HTR-8/SVneo (cell line): Measurements from ENCODE around the gene TRPV5.

Source experiments
- DNase-seq: peaks from one replicate; pipeline ENCODE4 v3.0.0; 2011; ENCODE audit warnings: low spot score, mixed read lengths; ENCODE audit not compliant: insufficient read length
- FAIRE-seq: peaks from 2 replicates; lab custom pipeline; 2011; peaks lifted over from hg19 to GRCh38; lab: Jason Lieb, UNC

Gene TRPV5

DNA sequence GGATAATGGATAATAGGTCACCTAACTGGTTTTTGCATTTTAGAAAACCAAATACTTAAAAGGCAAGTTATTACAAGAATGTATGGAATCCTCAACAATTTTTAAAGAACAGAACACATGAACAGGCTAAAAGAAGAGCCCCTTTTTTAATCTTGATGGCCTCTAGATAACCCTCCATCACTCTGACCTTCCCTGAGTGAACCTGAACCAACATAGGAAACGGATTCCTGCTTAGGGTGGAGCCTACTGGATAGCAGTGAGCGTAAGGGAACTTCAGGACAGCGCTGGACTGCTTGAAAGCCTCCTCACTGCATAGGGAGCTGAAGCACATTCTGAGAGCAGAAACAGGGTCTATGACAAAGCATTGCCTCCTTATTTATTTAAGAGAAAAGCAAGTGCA, 20.5 kb downstream of the TRPV5 start:
- no peak for FAIRE-seq

GRCh38 chr7:142910481-142910880, 23.1 kb downstream of the TRPV5 start:
- no peak for DNase-seq
- FAIRE-seq, result no peak

More for the DNA sequence above, 20.5 kb downstream of the TRPV5 start:
- no peak for DNase-seq

GRCh38 chr7:142910031-142910433, 23.5 kb downstream of the TRPV5 start:
- FAIRE-seq (no peak), DNase-seq (no peak)

GRCh38 chr7:142908921-142909890, 24.3 kb downstream of the TRPV5 start:
- no peak for DNase-seq
- FAIRE-seq, result no peak

GRCh38 chr7:142908290-142908689, 25.3 kb downstream of the TRPV5 start:
- FAIRE-seq, result no peak

DNA sequence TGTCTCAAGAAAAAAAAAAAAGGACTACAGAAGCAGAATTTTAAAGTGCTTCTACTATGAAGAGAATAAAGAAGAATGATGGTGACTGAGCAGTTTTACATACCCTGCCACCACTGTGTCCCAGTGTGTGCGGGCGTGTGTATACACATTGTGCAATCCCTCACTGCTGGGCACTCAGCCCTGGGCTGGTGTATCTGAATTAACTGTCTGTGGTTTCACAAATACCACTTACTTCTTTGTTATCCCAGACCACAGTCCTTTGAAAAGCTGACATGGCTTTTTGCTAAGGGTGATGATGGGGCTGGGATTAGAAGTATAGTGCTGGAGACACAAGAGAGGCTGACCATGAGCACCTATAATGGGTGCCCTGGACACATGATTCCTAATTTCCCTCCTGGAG, 26.9 kb downstream of the TRPV5 start:
- no peak for DNase-seq
- no peak for FAIRE-seq

More at GRCh38 chr7:142908290-142908689, 25.3 kb downstream of the TRPV5 start:
- DNase-seq, result no peak

- DNase-seq (no peak), FAIRE-seq (no peak)
These were observed 27.8 kb downstream of the TRPV5 start for GRCh38 chr7:142905759-142906158.

DNA sequence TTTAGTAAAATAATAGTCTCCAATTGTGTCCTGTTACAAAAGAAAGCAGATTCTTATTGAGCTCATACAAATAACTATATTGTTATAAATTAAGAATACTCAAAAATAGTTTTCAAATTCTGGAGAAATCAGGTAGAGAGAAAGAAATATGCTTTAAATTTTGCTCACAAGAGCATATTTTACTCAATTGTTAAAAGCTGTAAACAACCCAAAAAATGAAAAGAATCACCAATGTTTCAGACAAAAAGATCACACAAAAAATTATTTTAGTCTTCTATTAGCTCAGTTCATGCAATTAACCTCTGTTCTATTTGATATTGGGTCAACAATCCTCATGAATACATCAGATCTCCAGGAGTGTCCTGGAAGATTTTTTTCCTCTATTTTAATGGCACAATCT, 29.4 kb downstream of the TRPV5 start:
- FAIRE-seq (no peak), DNase-seq (no peak)

- no peak for DNase-seq
- FAIRE-seq, result no peak
These were observed 31.9 kb downstream of the TRPV5 start for GRCh38 chr7:142901426-142902259.

DNA sequence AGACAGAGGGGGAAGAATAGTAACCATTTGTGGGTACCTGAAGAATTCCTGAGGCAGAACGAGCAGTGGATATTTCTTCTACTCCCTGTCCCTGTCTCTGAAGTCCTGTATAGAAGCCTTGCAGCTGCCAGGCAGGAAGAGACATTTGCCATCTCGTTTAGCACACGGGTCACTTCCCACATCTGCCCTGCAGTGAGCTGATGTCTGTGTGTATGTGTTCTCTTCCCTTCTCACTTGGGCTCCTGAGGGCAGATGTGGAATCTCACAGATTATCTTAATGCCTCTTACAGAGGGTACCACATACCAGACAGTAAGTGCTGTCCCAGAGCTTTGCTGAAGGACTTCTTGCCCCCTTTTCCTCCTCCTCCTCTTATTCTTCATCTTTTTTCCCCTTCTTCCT, 33.9 kb downstream of the TRPV5 start:
- FAIRE-seq (no peak), DNase-seq (no peak)

DNA sequence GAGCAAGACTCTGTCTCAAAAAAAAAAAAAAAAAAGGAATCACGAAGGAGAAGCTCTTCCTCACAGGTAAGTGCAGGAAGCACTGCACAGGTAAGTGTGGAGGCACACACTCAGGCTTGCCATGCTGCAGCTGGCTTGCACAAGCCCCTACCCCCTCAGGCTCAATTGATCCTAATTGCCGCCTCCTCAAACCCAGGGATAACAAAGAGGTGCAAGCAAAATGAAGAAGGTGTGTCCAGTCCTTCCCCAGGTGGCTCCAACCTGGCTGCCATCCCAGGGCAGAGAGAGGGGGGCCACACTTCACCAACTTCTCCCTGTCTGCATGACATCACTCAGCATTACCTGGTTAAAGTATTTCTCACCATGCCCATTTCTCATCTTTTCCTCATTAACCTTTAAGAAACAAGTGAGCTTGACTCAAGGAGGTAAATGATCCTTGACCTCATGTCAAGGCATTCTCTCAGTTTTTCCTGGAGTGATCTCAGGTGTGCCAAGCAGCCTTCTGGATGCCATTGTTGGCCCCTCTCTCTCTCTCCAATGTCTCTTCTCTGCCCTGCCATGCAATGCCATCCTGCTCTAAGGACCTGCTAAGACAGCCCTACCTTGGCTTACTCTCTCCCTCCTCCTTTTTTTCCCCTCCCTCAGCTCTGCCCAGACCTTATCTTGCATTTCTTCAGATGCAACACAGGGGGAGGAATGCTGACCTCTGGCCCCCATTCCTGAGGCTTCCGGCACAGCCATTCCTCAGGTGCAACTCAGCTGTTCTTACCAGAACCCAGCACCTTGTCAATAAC, 35.0 kb downstream of the TRPV5 start:
- DNase-seq (no peak), FAIRE-seq (no peak)

DNA sequence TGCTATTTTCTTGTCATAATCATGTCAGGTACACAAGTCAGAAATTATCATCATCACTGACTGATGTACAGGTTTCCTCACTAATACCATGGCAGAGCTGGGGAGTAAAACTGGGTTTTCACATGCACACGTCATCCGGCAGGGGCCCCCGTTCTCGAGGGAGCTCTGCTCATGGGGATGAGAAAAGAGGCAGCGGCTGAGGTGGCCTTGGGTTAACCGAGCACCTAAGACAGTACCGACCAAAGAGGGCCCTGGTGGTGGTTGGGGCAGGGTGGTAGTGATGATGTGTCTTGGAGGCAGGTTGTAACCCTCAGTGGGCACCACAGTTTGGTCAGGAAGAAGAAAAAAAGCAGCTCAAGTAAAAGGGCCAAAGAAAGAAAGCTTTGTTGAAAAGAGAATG, 35.9 kb downstream of the TRPV5 start:
- FAIRE-seq (no peak), DNase-seq (no peak)

DNA sequence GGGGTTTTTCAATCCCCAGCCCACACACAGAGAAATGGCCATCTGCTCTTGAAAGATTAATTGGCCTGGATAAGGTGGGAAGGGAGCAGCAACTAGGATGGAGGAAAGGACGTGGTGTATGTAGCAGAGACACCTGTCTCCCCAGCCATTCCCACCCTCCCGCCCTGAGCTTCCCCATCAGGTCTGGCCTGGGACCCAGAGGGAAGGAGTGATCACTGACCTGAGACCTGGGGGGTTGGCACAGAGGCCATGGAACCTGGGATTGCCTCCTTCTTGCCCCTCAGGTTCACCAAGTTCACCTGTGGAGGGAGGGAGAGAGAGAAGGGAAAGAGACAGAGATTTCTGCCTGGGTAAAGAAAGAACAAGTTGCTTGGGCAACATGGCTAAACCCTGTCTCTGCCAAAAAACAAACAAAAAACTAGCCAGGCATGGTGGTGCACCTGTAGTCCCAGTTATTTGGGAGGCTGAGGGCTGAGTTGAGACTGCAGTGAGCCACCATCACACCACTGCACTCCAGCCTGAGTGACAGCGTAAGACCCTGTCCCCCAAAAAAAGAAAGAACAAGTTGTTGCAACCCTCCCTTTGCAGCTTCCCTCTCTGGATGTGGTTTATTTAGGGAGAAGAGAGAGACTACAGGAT, 36.7 kb downstream of the TRPV5 start:
- DNase-seq (no peak), FAIRE-seq (no peak)

- DNase-seq, result no peak
- FAIRE-seq, result no peak
These were observed 37.4 kb downstream of the TRPV5 start for GRCh38 chr7:142896151-142896550.

DNA sequence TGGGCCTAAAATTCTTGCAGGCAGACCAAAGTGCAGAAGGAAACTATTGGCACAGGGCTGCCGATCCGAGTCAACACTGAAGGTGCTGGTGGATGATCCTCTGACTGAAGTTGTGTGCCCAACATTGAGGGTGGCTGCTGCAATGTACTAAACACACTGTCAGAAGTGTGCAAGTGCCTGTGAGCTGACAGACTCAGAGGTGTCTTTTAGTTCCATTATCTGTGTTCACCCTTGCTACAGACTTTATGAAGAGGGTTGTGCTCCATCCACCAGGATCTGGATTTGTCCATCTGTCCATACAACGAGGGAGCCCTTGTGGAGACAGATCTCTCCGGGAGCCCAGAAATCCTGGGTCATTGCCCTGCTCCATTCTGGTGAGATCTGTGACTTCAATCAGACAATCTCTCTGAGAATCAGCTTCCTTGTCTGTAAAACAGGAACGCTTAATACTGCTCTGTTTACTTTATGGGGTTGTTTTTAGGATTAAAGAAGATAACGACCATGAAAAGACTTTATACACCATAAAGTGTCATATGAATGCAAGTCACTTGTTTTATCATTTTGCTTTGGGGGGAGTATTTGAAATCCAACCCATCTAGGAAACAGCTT, 38.5 kb downstream of the TRPV5 start:
- FAIRE-seq (no peak), DNase-seq (no peak)

- DNase-seq (no peak), FAIRE-seq (no peak)
These were observed 39.2 kb downstream of the TRPV5 start for GRCh38 chr7:142894112-142894984.

DNA sequence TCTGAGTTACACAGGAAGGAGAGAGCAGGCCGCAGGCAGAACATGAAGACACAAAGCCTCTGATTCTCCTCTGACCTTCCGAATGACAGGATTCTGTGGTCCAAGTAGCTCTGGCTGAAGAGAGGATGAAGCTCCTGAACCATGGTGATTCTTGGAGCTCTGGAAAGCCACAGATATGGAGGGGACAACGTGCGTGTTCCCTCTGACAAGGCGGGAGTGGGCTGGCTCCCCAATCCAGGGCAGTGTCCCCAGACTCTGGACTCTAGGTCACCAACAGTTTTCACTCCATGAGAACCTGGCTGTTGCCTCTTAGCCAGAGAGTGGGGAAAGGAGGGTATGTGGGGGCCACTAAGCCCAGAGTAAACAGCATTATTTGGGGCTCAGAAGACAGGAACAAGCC, 40.6 kb downstream of the TRPV5 start:
- DNase-seq (no peak), FAIRE-seq (no peak)

GRCh38 chr7:142891490-142892082, 42.0 kb downstream of the TRPV5 start:
- DNase-seq (no peak), FAIRE-seq (no peak)
